SJSA1 (cell line): ENCODE data around the gene SEC22C. TPM values are rescaled to one million over a fixed set of nuclear protein-coding genes. Genes with fewer than 3 reads are reported as not detected.
"Not testable (repeated sequence)": the region's sequence is repeated elsewhere in the genome, so short reads cannot be mapped to it uniquely, and the experiment has no call there.

Source experiments
- DNase-seq, 2 experiments: peaks; one replicate each; pipeline ENCODE4 v3.0.0-alpha.2; 2015 to 2020; ENCODE audit warnings: low spot score in 2 of 2, low read depth in 1 of 2
- H3K27ac ChIP-seq: fragments of 250-450 bp; sonication (Bioruptor Pico); 2 replicates; pipeline ENCODE4 v1.5.1; 2020; ENCODE audit warnings: mild to moderate bottlenecking, moderate library complexity
- H3K27me3 ChIP-seq: fragments of 250-450 bp; sonication (Bioruptor Pico); replicated peaks from 2 replicates; pipeline ENCODE4 v1.5.1; 2020; ENCODE audit warnings: mild to moderate bottlenecking, moderate library complexity
- H3K36me3 ChIP-seq: fragments of 250-450 bp; sonication (Bioruptor Pico); 2 replicates; pipeline ENCODE4 v1.5.1; 2020; ENCODE audit warnings: mild to moderate bottlenecking
- H3K4me1 ChIP-seq: fragments of 250-450 bp; sonication (Bioruptor Pico); replicated peaks from 2 replicates; pipeline ENCODE4 v1.6.1; 2021; ENCODE audit warnings: mild to moderate bottlenecking
- H3K4me3 ChIP-seq: fragments of 250-450 bp; sonication (Bioruptor Pico); 2 replicates; pipeline ENCODE4 v1.5.1; 2020; ENCODE audit warnings: mild to moderate bottlenecking
- H3K9me3 ChIP-seq: fragments of 250-450 bp; sonication (Bioruptor Pico); replicated peaks from 2 replicates; pipeline ENCODE4 v1.5.1; 2020; ENCODE audit warnings: mild to moderate bottlenecking
- total RNA-seq: library from RNA; depleted of rRNA; stranded (reverse); fragments of >200 nt; shearing (Covaris generic); gene quantifications from 2 replicates; pipeline ENCODE4 v1.2.3, GENCODE V29; 2014

Gene SEC22C
- total RNA-seq, 1 experiment from 2014 or later, result 78.7 TPM

- H3K4me1 ChIP-seq, result peaks cover 7% of the 10 kb centered on the region; the same call in 1 of the 2 replicates
- no peak for DNase-seq
- H3K27ac ChIP-seq, result no peak overlapping the region
- no peaks in the 10 kb centered on the region for H3K27me3 ChIP-seq
- H3K36me3 ChIP-seq, result peaks cover 37% of the 10 kb centered on the region
- no peak overlapping the region for H3K4me3 ChIP-seq
- H3K9me3 ChIP-seq, result no peaks in the 10 kb centered on the region
Observed at GRCh38 chr3:42595682-42596081, 13.9 kb upstream of the SEC22C start.

- Histone ChIP-seq H3K4me3 (no peak overlapping the region), H3K27me3 (no peaks in the 10 kb centered on the region), H3K36me3 (peaks cover 37% of the 10 kb centered on the region), H3K4me1 (peaks cover 11% of the 10 kb centered on the region), H3K27ac (no peak overlapping the region), H3K9me3 (no peaks in the 10 kb centered on the region)
- no peak for DNase-seq
Observed at GRCh38 chr3:42593635-42594034, 11.9 kb upstream of the SEC22C start.

- peaks cover 37% of the 10 kb centered on the region for H3K36me3 ChIP-seq
- H3K4me3 ChIP-seq, result no peak overlapping the region
- H3K4me1 ChIP-seq, result peaks cover 11% of the 10 kb centered on the region
- H3K27me3 ChIP-seq, result no peaks in the 10 kb centered on the region
- H3K27ac ChIP-seq, result no peak overlapping the region
- no peaks in the 10 kb centered on the region for H3K9me3 ChIP-seq
- no peak for DNase-seq
Observed at GRCh38 chr3:42591811-42592210, 10.0 kb upstream of the SEC22C start.

- Histone ChIP-seq H3K27me3 (no peaks in the 10 kb centered on the region), H3K36me3 (peaks cover 37% of the 10 kb centered on the region), H3K4me3 (peak overlapping the region; percentile 42), H3K27ac (no peak overlapping the region), H3K9me3 (no peaks in the 10 kb centered on the region), H3K4me1 (peaks cover 11% of the 10 kb centered on the region)
- DNase-seq, result peak in 1 of 2 experiments; percentile 28
Observed at GRCh38 chr3:42590989-42591756, 9.4 kb upstream of the SEC22C start.

- H3K27me3 ChIP-seq, result no peaks in the 10 kb centered on the region
- peaks cover 11% of the 10 kb centered on the region for H3K4me1 ChIP-seq
- peak overlapping the region; percentile 42 for H3K4me3 ChIP-seq
- H3K36me3 ChIP-seq, result peaks cover 26% of the 10 kb centered on the region
- H3K9me3 ChIP-seq, result no peaks in the 10 kb centered on the region
- H3K27ac ChIP-seq, result no peak overlapping the region
- no peak for DNase-seq
Observed at GRCh38 chr3:42589382-42590109, 7.8 kb upstream of the SEC22C start.

GRCh38 chr3:42588625-42589024 is 6.9 kb upstream of the SEC22C start:
- Histone ChIP-seq H3K36me3 (peaks cover 19% of the 10 kb centered on the region), H3K27ac (no peak overlapping the region), H3K4me3 (no peak overlapping the region), H3K27me3 (no peaks in the 10 kb centered on the region), H3K9me3 (no peaks in the 10 kb centered on the region), H3K4me1 (peaks cover 11% of the 10 kb centered on the region)
- DNase-seq, result no peak

GRCh38 chr3:42582474-42583070 is 805 bp upstream of the SEC22C start:
- H3K4me3 ChIP-seq, result peak overlapping the region; percentile 94
- H3K27me3 ChIP-seq, result no peaks in the 10 kb centered on the region
- peaks cover 12% of the 10 kb centered on the region for H3K4me1 ChIP-seq
- no peak for DNase-seq
- H3K27ac ChIP-seq, result peak overlapping the region; percentile 85
- peaks cover 18% of the 10 kb centered on the region for H3K36me3 ChIP-seq
- no peaks in the 10 kb centered on the region for H3K9me3 ChIP-seq

GRCh38 chr3:42581400-42581708 is 413 bp downstream of the SEC22C start:
- peaks cover 23% of the 10 kb centered on the region for H3K36me3 ChIP-seq
- H3K9me3 ChIP-seq, result no peaks in the 10 kb centered on the region
- DNase-seq, result no peak
- no peaks in the 10 kb centered on the region for H3K27me3 ChIP-seq
- peaks cover 12% of the 10 kb centered on the region for H3K4me1 ChIP-seq
- peak overlapping the region; percentile 94 for H3K4me3 ChIP-seq
- H3K27ac ChIP-seq, result peak overlapping the region; percentile 85

- H3K27ac ChIP-seq, DNase-seq, H3K9me3 ChIP-seq, H3K4me3 ChIP-seq, H3K27me3 ChIP-seq: not testable (repeated sequence)
- H3K36me3 ChIP-seq, result peaks cover 23% of the 10 kb centered on the region
- H3K4me1 ChIP-seq, result peaks cover 12% of the 10 kb centered on the region
Observed at GRCh38 chr3:42579346-42579745, 2.4 kb downstream of the SEC22C start.

- DNase-seq, result no peak
Observed at GRCh38 chr3:42578054-42578453, 3.7 kb downstream of the SEC22C start.

GRCh38 chr3:42575137-42575741 is 6.5 kb downstream of the SEC22C start:
- H3K36me3 ChIP-seq, result peaks cover 27% of the 10 kb centered on the region
- H3K27me3 ChIP-seq, result no peaks in the 10 kb centered on the region
- no peak overlapping the region for H3K27ac ChIP-seq
- no peak overlapping the region for H3K4me3 ChIP-seq
- H3K9me3 ChIP-seq, result no peaks in the 10 kb centered on the region
- no peak for DNase-seq
- no peaks in the 10 kb centered on the region; the same call in 1 of the 2 replicates for H3K4me1 ChIP-seq

More at GRCh38 chr3:42578054-42578453, 3.7 kb downstream of the SEC22C start:
- peaks cover 29% of the 10 kb centered on the region for H3K36me3 ChIP-seq
- no peaks in the 10 kb centered on the region for H3K9me3 ChIP-seq
- no peaks in the 10 kb centered on the region for H3K27me3 ChIP-seq
- no peak overlapping the region for H3K27ac ChIP-seq
- H3K4me1 ChIP-seq, result peaks cover 12% of the 10 kb centered on the region
- no peak overlapping the region for H3K4me3 ChIP-seq

GRCh38 chr3:42572278-42572677 is 9.5 kb downstream of the SEC22C start:
- Histone ChIP-seq H3K4me1 (no peaks in the 10 kb centered on the region), H3K9me3 (no peaks in the 10 kb centered on the region), H3K4me3 (no peak overlapping the region), H3K27ac (no peak overlapping the region), H3K36me3 (peaks cover 34% of the 10 kb centered on the region), H3K27me3 (no peaks in the 10 kb centered on the region)
- peak; percentile 11 to 49 for DNase-seq

- Histone ChIP-seq H3K4me3 (no peak overlapping the region), H3K27ac (no peak overlapping the region)
Observed at GRCh38 chr3:42569593-42570142, 12.1 kb downstream of the SEC22C start.

More at GRCh38 chr3:42569593-42570142, 12.1 kb downstream of the SEC22C start:
- Histone ChIP-seq H3K9me3 (no peaks in the 10 kb centered on the region), H3K27me3 (no peaks in the 10 kb centered on the region), H3K36me3 (peaks cover 51% of the 10 kb centered on the region), H3K4me1 (no peaks in the 10 kb centered on the region)
- no peak for DNase-seq
